Regular cardiac myocyte (primary cell): ENCODE data around the gene AK8. TPM values are rescaled to one million over a fixed set of nuclear protein-coding genes. Genes with fewer than 3 reads are reported as not detected.

Experiments
- total RNA-seq: library from RNA; depleted of rRNA; stranded (reverse); fragments of >200 nt; gene quantifications from 2 replicates; pipeline ENCODE4 v1.2.3, GENCODE V29; 2014

AK8 gene, protein sequence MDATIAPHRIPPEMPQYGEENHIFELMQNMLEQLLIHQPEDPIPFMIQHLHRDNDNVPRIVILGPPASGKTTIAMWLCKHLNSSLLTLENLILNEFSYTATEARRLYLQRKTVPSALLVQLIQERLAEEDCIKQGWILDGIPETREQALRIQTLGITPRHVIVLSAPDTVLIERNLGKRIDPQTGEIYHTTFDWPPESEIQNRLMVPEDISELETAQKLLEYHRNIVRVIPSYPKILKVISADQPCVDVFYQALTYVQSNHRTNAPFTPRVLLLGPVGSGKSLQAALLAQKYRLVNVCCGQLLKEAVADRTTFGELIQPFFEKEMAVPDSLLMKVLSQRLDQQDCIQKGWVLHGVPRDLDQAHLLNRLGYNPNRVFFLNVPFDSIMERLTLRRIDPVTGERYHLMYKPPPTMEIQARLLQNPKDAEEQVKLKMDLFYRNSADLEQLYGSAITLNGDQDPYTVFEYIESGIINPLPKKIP
- total RNA-seq = under 0.01 and 0.19 TPM in 2 replicates

DNA sequence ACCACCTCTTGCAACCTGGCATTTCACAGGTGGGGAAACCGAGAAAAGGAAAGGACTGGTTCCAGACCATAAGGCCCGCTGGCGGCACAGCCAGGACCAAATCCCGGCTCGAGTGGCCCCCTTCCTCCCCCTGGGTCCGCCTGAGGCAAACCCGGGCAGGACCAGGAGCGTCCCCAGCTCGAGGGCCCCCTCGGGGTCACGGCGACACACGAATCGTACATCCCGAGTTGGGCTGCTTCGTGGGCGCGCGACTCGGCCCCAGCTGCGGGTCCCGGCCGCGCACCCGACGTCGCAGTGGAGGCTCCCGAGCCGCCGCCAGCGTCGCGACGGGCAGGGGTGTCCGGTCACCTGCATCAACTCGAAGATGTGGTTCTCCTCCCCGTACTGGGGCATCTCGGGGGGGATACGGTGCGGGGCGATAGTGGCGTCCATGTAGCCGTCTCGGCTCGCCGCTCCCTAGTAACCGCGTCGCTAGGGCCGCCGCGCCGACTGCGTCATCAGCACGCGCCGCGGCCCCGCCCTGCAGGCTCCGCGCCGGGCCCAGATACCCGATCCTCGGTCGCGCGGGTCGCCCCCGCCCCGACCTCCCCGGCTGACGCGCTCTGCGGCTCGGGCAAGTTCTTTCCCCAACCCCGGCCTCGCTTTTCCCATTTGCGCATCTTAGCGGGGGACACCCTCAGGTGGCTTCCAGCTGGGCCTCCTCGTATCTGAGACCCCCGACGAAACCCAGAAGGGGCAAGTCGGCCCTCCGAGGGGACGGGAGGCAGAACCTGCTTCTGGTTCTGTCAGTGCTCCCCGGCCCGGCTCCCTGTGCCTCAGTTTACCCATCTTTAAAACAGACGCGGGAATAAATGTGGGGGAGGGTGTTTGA is at the start of gene AK8:
TSS of gene AK8 (minus strand) at position 461 of the 871 bp plus-strand sequence. CDS start at position 432, 29 bp downstream.

DNA sequence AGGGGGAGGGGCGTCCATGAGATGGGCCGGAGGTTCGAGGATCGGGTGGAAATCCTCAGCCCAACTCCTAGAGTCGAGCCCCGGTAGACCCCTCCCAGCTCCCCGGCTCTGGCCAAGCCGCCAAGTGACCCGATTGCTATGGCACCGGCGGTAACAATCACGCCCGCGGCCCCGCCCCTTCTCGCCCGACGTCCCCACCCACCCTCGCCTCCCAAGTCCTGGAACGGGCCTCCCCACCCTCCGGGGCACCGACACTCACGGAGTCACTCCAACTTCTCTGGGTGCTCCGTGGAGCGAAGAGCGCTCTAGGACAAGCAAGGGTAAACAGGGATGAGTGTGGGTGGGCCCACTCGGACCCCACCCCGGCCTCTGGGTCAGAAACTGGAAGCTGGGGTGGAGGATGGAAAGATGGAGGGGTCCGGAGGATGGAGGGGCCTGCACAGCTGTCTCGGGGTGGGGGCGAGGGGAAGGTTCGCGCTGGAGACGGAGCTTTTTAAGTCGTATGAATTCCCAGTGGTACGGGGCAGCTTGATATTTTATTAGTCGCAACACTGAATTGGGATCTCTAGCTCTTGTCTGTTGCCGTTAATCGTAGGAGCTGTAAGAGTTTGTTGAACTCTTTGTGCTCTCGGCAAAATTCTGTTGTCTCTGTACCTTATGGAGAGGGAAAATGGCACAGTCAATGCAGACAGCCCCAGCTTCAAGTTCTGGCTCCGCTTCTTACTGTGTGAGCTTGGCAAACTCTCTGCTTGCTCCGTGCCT is 792 bp upstream of the AK8 start, which contains the start of gene SPACA9:
TSS of gene SPACA9 (plus strand) at position 204 of the 762 bp plus-strand sequence. CDS start 5,050 bp downstream, outside the sequence.

Other genes with a start within 250 kb of the AK8 start
- 12.1 and 14.2 TPM in 2 replicates for gene DDX31, start 208.3 kb downstream of the AK8 start, total RNA-seq
- 9.0 and 12.5 TPM in 2 replicates for gene GTF3C4, start 207.8 kb downstream of the AK8 start, total RNA-seq
- gene SPACA9, start 614 bp upstream of the AK8 start, total RNA-seq = 2.8 and 3.5 TPM in 2 replicates
- 26.5 and 34.1 TPM in 2 replicates for gene TSC1, start 66.3 kb upstream of the AK8 start, total RNA-seq
- not detected in 2 replicates for gene GFI1B, start 100.4 kb upstream of the AK8 start, total RNA-seq
- 31.3 and 38.2 TPM in 2 replicates for gene GTF3C5, start 152.7 kb upstream of the AK8 start, total RNA-seq
- gene CEL, start 183.7 kb upstream of the AK8 start, total RNA-seq = under 0.01 and 0.28 TPM in 2 replicates
- gene RALGDS, start 243.0 kb upstream of the AK8 start, total RNA-seq = 23.4 and 38.5 TPM in 2 replicates